ENCODE results near the gene WDR27.

The WDR27 gene

GRCh38 chr6:169723200-169723909, 21.5 kb upstream of the WDR27 start:
- in situ Hi-C loops (cut with MboI; ENCODE audit: low sequenced_read_pairs, unreplicated experiment) = no loop called here
- DNase-seq (ENCODE audit: low spot score) = peak; percentile 78
- TF ChIP-seq, protein P1, sequence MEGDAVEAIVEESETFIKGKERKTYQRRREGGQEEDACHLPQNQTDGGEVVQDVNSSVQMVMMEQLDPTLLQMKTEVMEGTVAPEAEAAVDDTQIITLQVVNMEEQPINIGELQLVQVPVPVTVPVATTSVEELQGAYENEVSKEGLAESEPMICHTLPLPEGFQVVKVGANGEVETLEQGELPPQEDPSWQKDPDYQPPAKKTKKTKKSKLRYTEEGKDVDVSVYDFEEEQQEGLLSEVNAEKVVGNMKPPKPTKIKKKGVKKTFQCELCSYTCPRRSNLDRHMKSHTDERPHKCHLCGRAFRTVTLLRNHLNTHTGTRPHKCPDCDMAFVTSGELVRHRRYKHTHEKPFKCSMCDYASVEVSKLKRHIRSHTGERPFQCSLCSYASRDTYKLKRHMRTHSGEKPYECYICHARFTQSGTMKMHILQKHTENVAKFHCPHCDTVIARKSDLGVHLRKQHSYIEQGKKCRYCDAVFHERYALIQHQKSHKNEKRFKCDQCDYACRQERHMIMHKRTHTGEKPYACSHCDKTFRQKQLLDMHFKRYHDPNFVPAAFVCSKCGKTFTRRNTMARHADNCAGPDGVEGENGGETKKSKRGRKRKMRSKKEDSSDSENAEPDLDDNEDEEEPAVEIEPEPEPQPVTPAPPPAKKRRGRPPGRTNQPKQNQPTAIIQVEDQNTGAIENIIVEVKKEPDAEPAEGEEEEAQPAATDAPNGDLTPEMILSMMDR (IDR thresholded peaks at IDR 0.05; ENCODE audit: borderline replicate concordance, control extremely low read depth, extremely low read depth, insufficient read depth, missing control alignments) = no peak

DNA sequence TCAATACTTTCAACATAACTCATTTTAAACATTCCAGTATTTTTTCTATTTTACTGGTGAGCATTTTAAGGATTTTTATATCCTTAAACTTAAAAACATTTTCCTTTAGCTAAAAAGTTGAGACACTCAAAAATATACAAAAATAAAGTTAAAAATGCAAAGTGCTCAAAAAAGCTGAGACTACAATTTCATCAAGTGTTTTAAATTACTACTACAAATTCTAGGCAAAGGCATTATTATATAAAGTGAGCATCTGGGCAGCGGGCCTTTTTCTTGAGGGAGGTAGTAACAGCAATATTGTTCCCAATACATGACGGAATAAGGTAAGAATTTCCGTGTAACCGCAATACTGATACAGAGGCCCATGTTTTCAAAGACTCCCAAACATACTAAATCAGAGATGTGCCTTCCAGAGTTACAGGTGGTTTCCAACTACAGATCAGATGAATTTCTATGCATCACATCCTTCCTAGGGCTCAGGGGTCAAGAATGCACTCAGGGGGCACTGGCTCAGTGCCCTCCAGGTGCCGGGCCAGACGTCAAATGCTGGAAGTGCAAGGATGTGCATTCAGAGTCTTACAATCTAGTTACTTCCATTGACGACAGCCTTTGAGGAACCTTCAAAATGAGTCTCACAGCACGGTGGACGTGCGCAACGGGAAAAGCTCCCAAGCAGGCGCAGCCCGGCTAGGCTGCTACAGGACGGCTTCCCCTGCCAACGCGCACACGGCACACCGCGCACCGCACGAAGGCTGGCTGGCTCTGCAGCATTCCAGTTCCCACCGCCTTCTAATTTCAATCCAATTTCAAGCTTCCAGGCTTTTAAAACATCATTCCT, 20.8 kb upstream of the WDR27 start:
- in situ Hi-C loops (cut with MboI; ENCODE audit: low sequenced_read_pairs, unreplicated experiment) = no loop called here
- TF ChIP-seq, protein P1 (IDR thresholded peaks at IDR 0.05; ENCODE audit: borderline replicate concordance, control extremely low read depth, extremely low read depth, insufficient read depth, missing control alignments) = no peak
- DNase-seq (ENCODE audit: low spot score) = peak; percentile 21

GRCh38 chr6:169720207-169720855, 18.5 kb upstream of the WDR27 start:
- no peak for DNase-seq (ENCODE audit: low spot score)
- in situ Hi-C loops (cut with MboI; ENCODE audit: low sequenced_read_pairs, unreplicated experiment) = no loop called here
- TF ChIP-seq, protein P1 (IDR thresholded peaks at IDR 0.05; ENCODE audit: borderline replicate concordance, control extremely low read depth, extremely low read depth, insufficient read depth, missing control alignments) = no peak

DNA sequence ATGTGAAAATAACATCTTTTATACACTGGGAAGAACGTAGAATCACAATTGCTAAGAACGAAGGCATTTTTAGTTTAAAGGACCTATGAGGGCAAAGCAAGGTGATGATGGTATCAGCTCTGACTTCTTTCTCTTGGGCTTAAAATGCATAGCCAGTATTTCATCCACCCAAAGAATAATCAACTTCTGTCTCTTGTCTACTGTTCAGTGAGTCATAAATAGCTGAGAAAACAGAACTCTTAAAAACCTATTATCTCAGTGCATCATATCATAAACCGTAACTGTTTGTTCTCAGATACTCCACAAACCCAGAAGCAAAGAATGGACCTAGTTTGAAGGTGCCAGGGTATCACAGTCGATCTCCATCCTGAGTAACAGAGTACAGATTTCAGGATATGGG, 17.3 kb upstream of the WDR27 start:
- in situ Hi-C loops (cut with MboI; ENCODE audit: low sequenced_read_pairs, unreplicated experiment) = no loop called here

DNA sequence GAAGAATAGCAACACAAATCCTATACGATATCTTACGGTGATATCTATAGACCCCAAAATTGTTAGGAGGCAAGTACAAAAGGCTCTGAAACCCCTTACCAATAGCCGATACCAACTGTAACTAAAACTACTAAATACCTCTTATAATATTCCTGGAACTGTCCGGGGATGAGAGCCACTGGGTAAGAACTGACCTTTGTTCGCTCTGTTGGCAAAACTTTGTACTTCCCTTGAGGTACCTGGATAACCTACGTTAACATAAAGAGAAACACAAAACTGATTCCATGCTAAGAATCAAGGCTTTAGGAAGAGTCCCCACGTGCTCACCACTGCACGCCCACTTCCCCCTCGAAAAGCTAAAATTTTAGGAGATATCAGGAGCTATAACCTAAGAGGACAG, 12.8 kb upstream of the WDR27 start:
- TF ChIP-seq, protein P1 (IDR thresholded peaks at IDR 0.05; ENCODE audit: borderline replicate concordance, control extremely low read depth, extremely low read depth, insufficient read depth, missing control alignments) = no peak
- DNase-seq (ENCODE audit: low spot score) = no peak
- in situ Hi-C loops (cut with MboI; ENCODE audit: low sequenced_read_pairs, unreplicated experiment) = no loop called here

More for the DNA sequence above, 17.3 kb upstream of the WDR27 start:
- no peak for DNase-seq (ENCODE audit: low spot score)
- TF ChIP-seq, protein P1 (IDR thresholded peaks at IDR 0.05; ENCODE audit: borderline replicate concordance, control extremely low read depth, extremely low read depth, insufficient read depth, missing control alignments) = no peak

DNA sequence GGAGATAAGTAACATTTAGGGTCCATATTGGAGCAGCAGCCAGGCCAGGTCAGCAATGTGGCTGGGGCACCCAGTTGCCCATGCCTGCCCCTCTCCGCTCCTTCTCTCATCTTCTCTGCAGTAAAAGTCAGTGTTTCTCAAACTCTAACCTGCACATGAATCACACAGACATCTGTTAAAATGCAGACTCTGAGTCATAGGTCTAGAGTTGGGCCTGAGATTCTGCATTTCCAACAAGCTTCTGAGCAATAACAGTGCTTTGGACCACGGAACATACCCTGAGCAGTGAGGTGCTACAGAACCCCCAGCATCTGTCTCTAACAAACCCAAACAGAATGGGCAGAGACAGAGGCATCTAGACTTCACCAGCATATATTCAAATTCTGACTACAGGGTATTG, 12.3 kb upstream of the WDR27 start:
- TF ChIP-seq, protein P1 (IDR thresholded peaks at IDR 0.05; ENCODE audit: borderline replicate concordance, control extremely low read depth, extremely low read depth, insufficient read depth, missing control alignments) = no peak
- in situ Hi-C loops (cut with MboI; ENCODE audit: low sequenced_read_pairs, unreplicated experiment) = no loop called here
- no peak for DNase-seq (ENCODE audit: low spot score)
